Measurements from ENCODE around the gene TMEM132A. TPM values are rescaled to one million over a fixed set of nuclear protein-coding genes. Genes with fewer than 3 reads are reported as not detected.
"Not testable (repeated sequence)": the region's sequence is repeated elsewhere in the genome, so short reads cannot be mapped to it uniquely, and the experiment has no call there.

The TMEM132A gene
- total RNA-seq, 1 experiment from 2014 or later = 57.9 TPM

- DNase-seq (ENCODE audit: low read depth) = peak; percentile 74
Measured at GRCh38 chr11:60905551-60906113, 18.6 kb upstream of the TMEM132A start.

- peak; percentile 97 for DNase-seq (ENCODE audit: low read depth)
Measured at GRCh38 chr11:60906132-60906972, 17.9 kb upstream of the TMEM132A start, which contains the start of gene PRPF19. PRPF19 (minus strand) TSS chr11:60906585; CDS start chr11:60906382, 203 bp downstream.

GRCh38 chr11:60908803-60909202, 15.5 kb upstream of the TMEM132A start:
- no peak for DNase-seq (ENCODE audit: low read depth)

GRCh38 chr11:60909680-60910280, 14.5 kb upstream of the TMEM132A start:
- DNase-seq (ENCODE audit: low read depth) = not testable (repeated sequence)

GRCh38 chr11:60910281-60910687, 14.0 kb upstream of the TMEM132A start:
- DNase-seq (ENCODE audit: low read depth) = no peak

DNA sequence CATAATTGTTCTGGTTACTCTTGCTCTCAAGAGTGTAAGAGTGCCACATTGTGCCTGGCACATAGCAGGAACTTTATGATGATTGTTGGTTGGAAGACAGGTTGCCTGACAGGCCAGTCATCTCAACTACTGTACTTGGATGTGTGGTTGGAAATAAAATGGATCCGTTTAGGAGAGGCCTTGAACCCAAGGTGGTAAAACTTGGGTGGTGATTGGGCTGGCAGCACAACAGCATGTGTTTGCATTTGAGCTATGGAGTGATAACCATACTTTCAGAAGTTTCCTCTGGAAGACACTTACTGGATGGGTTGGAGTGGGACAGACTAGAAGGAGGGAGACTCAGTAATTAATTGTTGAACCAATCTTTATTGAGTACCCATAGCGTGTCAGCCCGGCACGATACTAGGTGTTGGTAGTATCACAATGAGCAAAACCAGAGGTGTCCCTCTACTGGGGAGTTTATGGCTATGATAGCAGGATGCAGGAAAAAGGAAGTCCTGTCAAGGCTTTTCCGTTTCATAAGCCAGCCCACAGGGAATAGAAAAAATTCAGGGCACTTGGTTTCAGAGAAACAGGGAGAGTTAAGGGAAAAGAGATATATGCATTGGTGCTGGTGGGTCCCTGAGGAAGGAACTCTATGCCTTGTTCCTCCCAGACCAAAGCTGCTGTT, 13.4 kb upstream of the TMEM132A start:
- no peak for DNase-seq (ENCODE audit: low read depth)

GRCh38 chr11:60912223-60912850, 11.9 kb upstream of the TMEM132A start:
- DNase-seq (ENCODE audit: low read depth) = no peak

- DNase-seq (ENCODE audit: low read depth) = no peak
Measured at GRCh38 chr11:60912851-60913528, 11.3 kb upstream of the TMEM132A start.

GRCh38 chr11:60913793-60914632, 10.2 kb upstream of the TMEM132A start, which contains the start of gene TMEM109:
TMEM109 (plus strand) TSS chr11:60914158; CDS start chr11:60919694, 5,536 bp downstream.
- peak; percentile 92 for DNase-seq (ENCODE audit: low read depth)

GRCh38 chr11:60914633-60915247, 9.5 kb upstream of the TMEM132A start:
- DNase-seq (ENCODE audit: low read depth) = peak; percentile 56

DNA sequence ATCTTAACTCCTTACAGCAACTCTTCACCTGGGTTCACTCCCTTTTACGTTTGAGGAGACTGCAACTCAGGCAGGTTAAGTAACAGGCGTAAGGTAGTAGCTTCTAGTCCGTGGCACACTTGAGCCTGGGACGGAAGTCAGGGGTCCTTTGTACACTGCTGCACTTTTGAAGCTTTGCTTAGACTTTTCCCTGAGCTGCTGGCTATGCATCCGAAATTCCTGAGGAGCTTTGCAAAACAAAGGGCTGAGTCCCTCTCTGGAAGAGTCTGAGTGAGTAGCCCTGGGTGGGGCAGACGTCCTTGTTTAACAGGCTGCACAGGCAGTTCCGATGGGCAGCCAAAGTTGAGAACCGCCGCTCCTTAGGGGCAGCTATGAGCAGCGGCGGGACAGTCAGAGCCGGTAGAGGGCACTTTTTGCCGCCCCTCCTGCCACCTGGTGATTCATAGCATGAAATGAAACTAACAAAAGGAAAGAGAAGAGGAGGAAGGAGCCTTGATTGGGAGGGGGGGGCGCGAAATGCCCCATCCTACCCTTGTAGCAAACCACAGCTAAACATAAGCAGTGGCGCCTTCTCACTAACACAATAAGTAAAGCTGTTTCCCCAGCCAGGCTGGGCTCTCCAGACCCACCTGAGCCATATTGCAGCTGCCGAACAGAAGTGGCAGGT, 8.9 kb upstream of the TMEM132A start:
- DNase-seq (ENCODE audit: low read depth) = peak; percentile 84

- DNase-seq (ENCODE audit: low read depth) = no peak
Measured at GRCh38 chr11:60916669-60917206, 7.5 kb upstream of the TMEM132A start.

DNA sequence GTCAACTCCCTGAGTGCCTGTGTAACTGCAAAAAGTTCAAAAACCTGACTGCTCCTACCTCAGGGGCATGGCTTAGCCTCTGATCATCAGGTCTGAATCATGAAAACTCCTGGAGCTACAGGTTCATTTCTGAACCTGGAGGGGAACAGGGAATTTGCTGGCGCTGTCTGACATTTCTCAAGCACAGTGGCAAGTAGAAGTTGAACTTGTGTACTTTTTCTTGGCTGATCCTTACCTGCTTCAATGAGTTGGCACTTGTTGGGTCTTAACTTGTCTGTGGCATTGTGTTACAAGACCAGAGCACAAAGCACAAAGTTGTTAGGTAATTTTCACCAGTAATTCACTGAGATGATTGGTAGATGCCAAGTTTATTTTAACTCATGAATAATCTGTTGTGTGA, 7.0 kb upstream of the TMEM132A start:
- DNase-seq (ENCODE audit: low read depth) = no peak

GRCh38 chr11:60918251-60918938, 5.9 kb upstream of the TMEM132A start:
- DNase-seq (ENCODE audit: low read depth) = no peak

DNA sequence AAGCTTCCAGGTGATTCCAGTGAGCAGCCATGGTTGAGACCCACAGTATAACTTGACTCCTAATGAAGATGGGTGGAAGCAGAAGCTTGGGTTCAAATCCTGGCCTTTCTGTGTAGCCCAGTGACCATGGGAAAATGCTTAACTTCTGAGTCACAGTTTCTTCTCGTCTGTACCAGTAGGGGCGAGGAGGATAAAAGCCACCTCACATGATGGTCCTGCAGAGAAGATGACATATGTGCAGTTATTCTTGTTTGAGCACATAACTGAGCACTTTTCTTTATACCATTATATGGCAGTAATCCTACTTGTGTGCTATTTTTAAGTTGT, 5.4 kb upstream of the TMEM132A start:
- peak; percentile 57 for DNase-seq (ENCODE audit: low read depth)

DNA sequence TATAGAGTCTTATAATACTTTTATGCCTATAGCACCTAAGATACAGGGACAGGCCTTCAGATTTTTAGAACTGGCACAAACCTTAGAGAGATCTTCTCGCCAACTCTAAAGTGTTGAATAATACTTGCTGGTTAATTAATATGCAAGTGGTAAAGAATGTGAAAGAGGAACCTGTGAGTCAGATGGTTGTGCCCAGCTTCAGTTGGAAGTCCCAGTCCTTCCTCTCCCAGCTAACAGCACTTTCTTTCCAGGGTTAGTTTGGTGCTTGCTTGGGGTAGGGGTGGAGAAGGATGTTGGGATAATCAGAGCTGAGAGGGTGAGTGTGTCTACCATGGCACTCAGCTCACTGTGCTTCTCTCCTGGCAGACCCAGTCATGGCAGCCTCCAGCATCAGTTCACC, 4.9 kb upstream of the TMEM132A start:
- DNase-seq (ENCODE audit: low read depth) = no peak

- DNase-seq (ENCODE audit: low read depth) = no peak
Measured at GRCh38 chr11:60919956-60920355, 4.3 kb upstream of the TMEM132A start.

DNA sequence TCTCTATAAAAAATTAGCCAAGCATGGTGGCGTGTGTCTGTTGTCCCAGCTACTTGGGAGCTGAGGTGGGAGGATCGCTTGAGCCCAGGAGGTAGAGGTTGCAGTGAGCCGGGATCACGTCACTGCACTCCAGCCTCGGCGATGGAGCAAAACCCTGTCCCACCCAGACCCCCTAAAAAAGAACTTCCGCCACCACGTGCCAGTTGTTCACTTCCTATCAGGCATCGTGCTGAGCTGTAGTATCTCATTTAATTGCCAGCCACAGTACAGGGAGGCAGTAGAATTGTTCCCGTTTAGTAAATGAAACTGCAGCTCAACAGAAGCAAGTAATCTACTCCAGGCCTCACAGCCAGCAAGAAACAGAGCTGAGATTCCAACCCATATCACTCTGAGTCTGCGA, 3.0 kb upstream of the TMEM132A start:
- DNase-seq (ENCODE audit: low read depth) = no peak
